ENCODE results near the gene MARK3.

Gene MARK3

GRCh38 chr14:103517721-103518421, 132.7 kb downstream of the MARK3 start:
- no peak for TF ChIP-seq Cebpa-rat (IDR thresholded peaks at IDR 0.05)
- Histone ChIP-seq H3K9ac (peak overlapping the region in 7 of 11 experiments; percentile 7 to 58 (median 35); a peak in 8 of 22 replicates), H3K4me3 (no peak overlapping the region)

GRCh38 chr14:103518422-103519042, 133.3 kb downstream of the MARK3 start:
- Histone ChIP-seq H3K9me3 (replicated peaks in 1 of 11) (0 out of 22 replicates have a peak, but pooled peaks cover 0 to 9% (median 0%) of the 10 kb centered on the region in 11 experiments), H3K4me1 (peaks cover 35 to 87% (median 60%) of the 10 kb centered on the region in 10 experiments), H4K20me1 (peaks cover 0 to 85% (median 33%) of the 10 kb centered on the region in 11 experiments; a peak in 17 of 22 replicates), H3K9ac (peak overlapping the region in 7 of 11 experiments; percentile 7 to 58 (median 41); a peak in 10 of 22 replicates), H3K4me2 (peak overlapping the region; percentile 79 to 90 (median 86)), H3K27me3 (peaks cover 22 to 34% (median 32%) of the 10 kb centered on the region in 11 experiments), H3K36me3 (peaks cover 0 to 3% (median 0%) of the 10 kb centered on the region in 11 experiments; a peak in 1 of 22 replicates), H3K27ac (peak overlapping the region in 2 of 11 experiments; percentile 34 to 43; a peak in 3 of 22 replicates), H3K4me3 (peak overlapping the region in 1 of 10 experiments; percentile 9; a peak in 1 of 20 replicates)
- no peak for TF ChIP-seq Cebpa-rat (IDR thresholded peaks at IDR 0.05)

More at GRCh38 chr14:103517721-103518421, 132.7 kb downstream of the MARK3 start:
- Histone ChIP-seq H3K27me3 (peaks cover 15 to 27% (median 25%) of the 10 kb centered on the region in 11 experiments), H3K9me3 (replicated peaks in 1 of 11) (0 out of 22 replicates have a peak, but pooled peaks cover 0 to 3% (median 0%) of the 10 kb centered on the region in 11 experiments), H3K4me2 (peak overlapping the region in 5 of 11 experiments; percentile 79 to 87 (median 86); a peak in 4 of 22 replicates), H3K4me1 (peaks cover 41 to 89% (median 62%) of the 10 kb centered on the region in 10 experiments), H3K27ac (no peak overlapping the region), H3K36me3 (peaks cover 0 to 3% (median 0%) of the 10 kb centered on the region in 11 experiments; a peak in 1 of 22 replicates), H4K20me1 (peaks cover 0 to 86% (median 28%) of the 10 kb centered on the region in 11 experiments; a peak in 17 of 22 replicates)

GRCh38 chr14:103519043-103519836, 134.0 kb downstream of the MARK3 start:
- Histone ChIP-seq H4K20me1 (peaks cover 0 to 85% (median 32%) of the 10 kb centered on the region in 11 experiments; a peak in 18 of 22 replicates), H3K27me3 (peaks cover 29 to 41% (median 39%) of the 10 kb centered on the region in 11 experiments), H3K36me3 (no peaks in the 10 kb centered on the region; a peak in 1 of 22 replicates), H3K27ac (peak overlapping the region in 3 of 11 experiments; percentile 17 to 43 (median 34); a peak in 5 of 22 replicates), H3K4me3 (peak overlapping the region in 1 of 10 experiments; percentile 9; a peak in 1 of 20 replicates), H3K4me1 (peaks cover 32 to 80% (median 56%) of the 10 kb centered on the region in 10 experiments), H3K9me3 (replicated peaks in 1 of 11) (0 out of 22 replicates have a peak, but pooled peaks cover 0 to 9% (median 0%) of the 10 kb centered on the region in 11 experiments), H3K4me2 (peak overlapping the region; percentile 79 to 90 (median 86)), H3K9ac (peak overlapping the region in 5 of 11 experiments; percentile 35 to 69 (median 44); a peak in 8 of 22 replicates)
- TF ChIP-seq Cebpa-rat (IDR thresholded peaks at IDR 0.05), result no peak

- Histone ChIP-seq H3K36me3 (no peaks in the 10 kb centered on the region; a peak in 1 of 22 replicates), H3K4me2 (peak overlapping the region; percentile 79 to 90 (median 86)), H3K27me3 (peaks cover 29 to 46% (median 44%) of the 10 kb centered on the region in 11 experiments), H3K9me3 (replicated peaks in 1 of 11) (0 out of 22 replicates have a peak, but pooled peaks cover 0 to 9% (median 0%) of the 10 kb centered on the region in 11 experiments), H3K4me3 (no peak overlapping the region), H3K9ac (peak overlapping the region in 3 of 11 experiments; percentile 35 to 69 (median 68); a peak in 3 of 22 replicates), H3K27ac (no peak overlapping the region), H4K20me1 (peaks cover 0 to 87% (median 30%) of the 10 kb centered on the region in 11 experiments; a peak in 18 of 22 replicates), H3K4me1 (peaks cover 32 to 75% (median 50%) of the 10 kb centered on the region in 10 experiments)
- no peak for TF ChIP-seq Cebpa-rat (IDR thresholded peaks at IDR 0.05)
These were observed 134.6 kb downstream of the MARK3 start for GRCh38 chr14:103519837-103520212.

GRCh38 chr14:103520269-103520656, 135.0 kb downstream of the MARK3 start:
- H3K4me3 ChIP-seq, result peak overlapping the region in 9 of 10 experiments; percentile 51 to 69 (median 60); a peak in 13 of 20 replicates
- peaks cover 0 to 86% (median 26%) of the 10 kb centered on the region in 11 experiments; a peak in 18 of 22 replicates for H4K20me1 ChIP-seq
- no peaks in the 10 kb centered on the region for H3K36me3 ChIP-seq
- H3K9me3 ChIP-seq (replicated peaks in 1 of 11), result 0 out of 22 replicates have a peak, but pooled peaks cover 0 to 9% (median 0%) of the 10 kb centered on the region in 11 experiments
- H3K27me3 ChIP-seq, result peaks cover 29 to 49% (median 45%) of the 10 kb centered on the region in 11 experiments
- no peak for TF ChIP-seq Cebpa-rat (IDR thresholded peaks at IDR 0.05)
- peaks cover 32 to 70% (median 46%) of the 10 kb centered on the region in 10 experiments for H3K4me1 ChIP-seq
- H3K9ac ChIP-seq, result peak overlapping the region in 8 of 11 experiments; percentile 45 to 69 (median 66); a peak in 14 of 22 replicates
- H3K4me2 ChIP-seq, result peak overlapping the region; percentile 79 to 90 (median 86)
- H3K27ac ChIP-seq, result peak overlapping the region in 1 of 11 experiments; percentile 43; a peak in 1 of 22 replicates

GRCh38 chr14:103520657-103521437, 135.6 kb downstream of the MARK3 start:
- Histone ChIP-seq H3K4me2 (peak overlapping the region; percentile 79 to 90 (median 86)), H3K36me3 (no peaks in the 10 kb centered on the region), H4K20me1 (peaks cover 0 to 83% (median 26%) of the 10 kb centered on the region in 11 experiments; a peak in 17 of 22 replicates), H3K9me3 (replicated peaks in 1 of 11) (0 out of 22 replicates have a peak, but pooled peaks cover 0 to 9% (median 0%) of the 10 kb centered on the region in 11 experiments), H3K27me3 (peaks cover 29 to 50% (median 45%) of the 10 kb centered on the region in 11 experiments), H3K27ac (peak overlapping the region in 8 of 11 experiments; percentile 14 to 67 (median 46); a peak in 9 of 22 replicates), H3K9ac (peak overlapping the region; percentile 45 to 76 (median 67); a peak in 20 of 22 replicates), H3K4me1 (peaks cover 36 to 64% (median 43%) of the 10 kb centered on the region in 10 experiments), H3K4me3 (peak overlapping the region; percentile 51 to 69 (median 60))
- no peak for TF ChIP-seq Cebpa-rat (IDR thresholded peaks at IDR 0.05)

GRCh38 chr14:103521438-103521950, 136.3 kb downstream of the MARK3 start:
- Histone ChIP-seq H3K4me1 (peaks cover 43 to 64% (median 50%) of the 10 kb centered on the region in 10 experiments), H3K36me3 (no peaks in the 10 kb centered on the region), H3K27ac (peak overlapping the region in 7 of 11 experiments; percentile 17 to 67 (median 44); a peak in 7 of 22 replicates), H3K4me3 (peak overlapping the region; percentile 51 to 69 (median 60)), H3K4me2 (peak overlapping the region; percentile 79 to 90 (median 86)), H3K9me3 (replicated peaks in 1 of 11) (0 out of 22 replicates have a peak, but pooled peaks cover 0 to 9% (median 0%) of the 10 kb centered on the region in 11 experiments), H4K20me1 (peaks cover 0 to 83% (median 26%) of the 10 kb centered on the region in 11 experiments; a peak in 18 of 22 replicates), H3K9ac (peak overlapping the region; percentile 45 to 76 (median 67); a peak in 19 of 22 replicates), H3K27me3 (peaks cover 29 to 57% (median 45%) of the 10 kb centered on the region in 11 experiments)
- no peak for TF ChIP-seq Cebpa-rat (IDR thresholded peaks at IDR 0.05)

Data from BLaER1 treated with 17β-estradiol and CSF1 and Interleukin-3, amounts not matched to agents 10 nM and 100 nM (cell line).